ENCODE data around the gene FNDC4.

Gene FNDC4

GRCh38 chr2:27493948-27494283, 1.1 kb downstream of the FNDC4 start:
- DNase-seq (ENCODE audit: low read depth): no peak

- no peak for DNase-seq (ENCODE audit: low read depth)
These were observed 2.4 kb downstream of the FNDC4 start for GRCh38 chr2:27492557-27492956.

DNA sequence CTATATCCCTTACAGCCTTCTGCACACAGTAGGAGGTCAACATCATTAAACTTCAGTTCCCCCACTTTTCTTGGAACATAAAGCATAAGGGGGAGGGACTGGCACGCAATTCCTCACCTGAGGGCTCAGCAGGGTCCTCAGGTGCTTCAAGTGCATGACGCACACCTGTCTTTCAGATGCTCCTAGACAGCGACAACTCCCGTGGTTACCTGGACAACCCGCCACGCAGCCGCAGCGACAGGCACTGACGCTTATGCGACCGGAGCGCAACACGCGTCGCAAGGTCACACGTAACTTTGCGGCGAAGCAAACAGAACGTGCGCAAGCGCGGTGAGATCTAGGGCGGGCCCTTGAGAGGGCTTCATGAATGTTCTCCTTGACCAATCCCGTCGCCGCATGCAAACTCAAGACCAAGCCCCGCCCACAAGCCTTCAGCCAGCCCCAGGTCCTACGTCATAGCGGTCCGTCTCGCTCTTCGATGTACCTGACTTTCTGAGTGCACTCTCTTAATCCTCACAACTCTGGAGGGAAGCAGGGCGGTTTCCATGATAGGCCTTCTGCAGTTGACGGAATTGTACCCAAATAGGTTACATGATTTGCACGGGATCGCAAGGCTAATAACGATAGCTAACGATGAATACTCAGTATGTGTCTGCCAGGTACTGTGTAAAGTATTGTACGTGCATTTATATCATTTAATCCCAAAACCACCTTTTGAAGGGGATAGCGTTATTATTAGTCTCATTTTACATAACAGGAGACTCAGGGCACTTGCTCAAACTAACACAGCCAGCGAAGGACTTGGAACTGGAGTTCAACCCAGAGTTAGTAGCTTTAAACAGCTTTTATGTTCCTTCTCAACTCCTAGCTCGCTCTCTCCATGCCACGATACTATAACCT, 5.3 kb downstream of the FNDC4 start, which contains the start of gene IFT172:
Gene IFT172 (minus strand): TSS at position 246 of the 900 bp plus-strand sequence. CDS start 90 bp downstream, at position 156.
- peak; percentile 98 for DNase-seq (ENCODE audit: low read depth)

DNA sequence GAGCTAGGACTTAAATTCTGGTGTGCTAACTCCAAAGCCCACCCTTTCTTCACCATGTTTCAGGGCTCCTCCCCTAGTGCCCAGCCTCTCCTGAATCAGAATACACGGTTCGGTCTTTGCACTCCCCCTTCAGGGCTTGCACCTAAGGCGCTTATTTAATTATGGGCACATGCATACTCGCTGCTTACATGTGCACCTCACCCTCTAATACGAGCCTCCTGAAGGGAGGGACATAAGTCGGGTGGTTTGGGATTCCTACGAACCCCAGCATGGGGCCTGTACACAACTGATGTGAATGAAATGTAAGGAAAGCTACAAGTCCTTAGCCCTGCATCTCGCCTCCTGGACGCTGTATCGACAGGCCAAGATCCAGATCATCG, 5.9 kb downstream of the FNDC4 start:
- no peak for DNase-seq (ENCODE audit: low read depth)

DNA sequence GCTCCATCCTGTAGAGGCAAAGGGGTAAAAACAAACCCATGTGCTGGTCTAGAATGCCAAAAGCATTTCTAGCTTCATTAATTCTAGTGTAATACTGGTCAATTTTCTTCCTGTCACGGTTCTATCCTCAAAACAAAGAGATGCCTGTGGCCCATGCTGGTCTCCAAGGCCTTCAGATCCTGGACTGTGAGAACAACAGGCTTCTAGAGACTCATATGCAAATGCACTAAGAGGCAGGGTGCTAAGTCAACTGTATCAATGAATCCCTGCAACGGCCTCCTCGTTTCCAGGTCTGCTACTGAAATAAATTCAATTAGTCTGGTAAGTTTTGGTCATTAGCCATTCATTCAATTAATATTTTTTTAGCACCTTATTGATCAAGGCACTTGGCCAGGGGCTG, 9.5 kb downstream of the FNDC4 start:
- no peak for DNase-seq (ENCODE audit: low read depth)

DNA sequence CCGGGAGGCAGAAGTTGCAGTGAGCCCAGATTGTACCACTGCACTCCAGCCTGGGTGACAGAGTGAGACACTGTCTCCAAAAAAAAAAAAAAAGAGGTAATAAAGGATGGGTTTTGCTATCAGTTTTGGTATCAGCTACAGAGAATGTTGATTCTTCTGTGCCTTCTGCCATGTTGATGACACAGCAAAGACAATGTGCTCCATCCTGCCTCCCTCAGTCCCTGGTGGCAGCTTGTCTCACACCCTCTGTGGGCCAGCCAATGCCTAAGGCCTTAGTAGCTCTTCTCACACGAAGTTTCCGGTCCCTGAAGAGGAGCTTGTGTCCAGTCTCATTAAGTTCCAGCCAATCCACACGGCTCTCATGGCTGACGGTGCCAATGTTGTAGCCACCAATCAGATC, 23.0 kb downstream of the FNDC4 start:
- DNase-seq (ENCODE audit: low read depth): no peak

- DNase-seq (ENCODE audit: low read depth): no peak
These were observed 30.6 kb downstream of the FNDC4 start for GRCh38 chr2:27464443-27464842.

DNA sequence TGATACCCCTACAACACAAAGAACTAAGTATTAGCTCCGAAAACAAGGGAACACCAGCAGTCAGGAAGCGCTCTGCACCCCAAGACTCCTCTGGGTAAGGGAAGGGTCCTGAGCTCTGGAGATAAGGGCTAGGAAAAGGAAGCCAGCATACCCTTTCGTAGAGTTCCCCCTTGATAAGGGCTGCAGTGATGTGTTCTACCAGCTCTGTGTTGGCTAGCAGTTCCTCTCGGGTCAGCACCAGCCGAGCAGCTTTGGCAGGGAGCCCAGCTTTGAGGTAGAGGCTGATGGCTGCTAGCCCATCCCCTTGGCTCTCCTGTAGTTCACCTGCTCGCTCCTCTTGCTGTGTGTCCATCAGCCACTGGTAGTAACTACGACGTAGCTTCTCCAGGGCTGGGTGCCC, 33.9 kb downstream of the FNDC4 start:
- no peak for DNase-seq (ENCODE audit: low read depth)

- no peak for DNase-seq (ENCODE audit: low read depth)
These were observed 41.0 kb downstream of the FNDC4 start for GRCh38 chr2:27453968-27454367.

GRCh38 chr2:27451095-27451494, 43.9 kb downstream of the FNDC4 start:
- no peak for DNase-seq (ENCODE audit: low read depth)

DNA sequence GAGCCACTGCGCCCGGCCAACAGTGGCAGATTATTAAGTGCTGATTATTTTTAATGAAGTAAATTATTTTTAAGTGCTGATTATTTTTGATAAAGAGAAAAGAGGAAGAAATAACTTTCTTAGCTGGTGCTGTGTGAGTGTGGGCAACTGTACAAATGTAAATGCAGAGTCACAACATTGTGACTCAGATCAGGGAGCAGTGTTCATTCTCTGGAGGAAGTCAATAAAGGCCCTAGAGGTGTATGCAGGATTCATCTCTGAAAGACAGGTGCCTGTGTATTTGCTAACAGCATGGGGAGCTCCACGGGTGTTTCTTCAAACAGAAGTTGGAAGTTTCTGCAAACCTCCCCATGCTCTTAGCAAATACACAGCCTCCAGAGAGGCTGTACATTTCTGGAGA, 46.6 kb downstream of the FNDC4 start:
- DNase-seq (ENCODE audit: low read depth): no peak

- DNase-seq (ENCODE audit: low read depth): no peak
These were observed 48.9 kb downstream of the FNDC4 start for GRCh38 chr2:27446057-27446456.

DNA sequence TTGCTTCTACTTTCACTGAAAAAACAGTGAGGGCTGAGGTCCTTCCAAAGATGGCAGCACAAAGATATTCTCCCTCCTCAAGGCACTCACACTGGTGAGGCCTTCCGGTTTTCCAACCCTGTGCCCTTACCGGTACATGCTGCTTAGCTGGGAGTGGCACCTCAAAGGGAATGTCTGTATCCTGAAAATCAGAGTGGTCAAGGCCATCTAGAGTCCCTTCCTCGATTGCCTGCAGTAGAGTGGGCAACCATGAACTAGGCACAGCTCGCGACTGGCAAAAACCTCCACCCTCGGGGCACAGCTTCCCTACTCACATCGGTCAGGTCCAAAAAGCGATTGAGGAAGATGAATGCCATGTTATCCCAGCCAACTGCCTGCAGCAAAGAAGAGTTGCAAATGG, 49.4 kb downstream of the FNDC4 start:
- DNase-seq (ENCODE audit: low read depth): no peak

GRCh38 chr2:27445155-27445554, 49.8 kb downstream of the FNDC4 start:
- DNase-seq (ENCODE audit: low read depth): no peak

DNA sequence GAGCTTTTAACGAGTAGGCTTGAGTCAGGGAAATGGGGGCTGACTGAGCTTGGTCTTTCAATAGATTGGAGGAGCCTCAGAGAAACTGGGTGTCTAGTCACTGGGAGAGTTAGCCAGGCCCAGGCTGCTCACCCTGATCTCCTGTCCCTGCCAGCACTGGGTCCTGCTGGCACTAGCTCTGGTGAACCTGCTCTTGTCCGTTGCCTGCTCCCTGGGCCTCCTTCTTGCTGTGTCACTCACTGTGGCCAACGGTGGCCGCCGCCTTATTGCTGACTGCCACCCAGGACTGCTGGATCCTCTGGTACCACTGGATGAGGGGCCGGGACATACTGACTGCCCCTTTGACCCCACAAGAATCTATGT, 52.1 kb downstream of the FNDC4 start:
- no peak for DNase-seq (ENCODE audit: low read depth)

DNA sequence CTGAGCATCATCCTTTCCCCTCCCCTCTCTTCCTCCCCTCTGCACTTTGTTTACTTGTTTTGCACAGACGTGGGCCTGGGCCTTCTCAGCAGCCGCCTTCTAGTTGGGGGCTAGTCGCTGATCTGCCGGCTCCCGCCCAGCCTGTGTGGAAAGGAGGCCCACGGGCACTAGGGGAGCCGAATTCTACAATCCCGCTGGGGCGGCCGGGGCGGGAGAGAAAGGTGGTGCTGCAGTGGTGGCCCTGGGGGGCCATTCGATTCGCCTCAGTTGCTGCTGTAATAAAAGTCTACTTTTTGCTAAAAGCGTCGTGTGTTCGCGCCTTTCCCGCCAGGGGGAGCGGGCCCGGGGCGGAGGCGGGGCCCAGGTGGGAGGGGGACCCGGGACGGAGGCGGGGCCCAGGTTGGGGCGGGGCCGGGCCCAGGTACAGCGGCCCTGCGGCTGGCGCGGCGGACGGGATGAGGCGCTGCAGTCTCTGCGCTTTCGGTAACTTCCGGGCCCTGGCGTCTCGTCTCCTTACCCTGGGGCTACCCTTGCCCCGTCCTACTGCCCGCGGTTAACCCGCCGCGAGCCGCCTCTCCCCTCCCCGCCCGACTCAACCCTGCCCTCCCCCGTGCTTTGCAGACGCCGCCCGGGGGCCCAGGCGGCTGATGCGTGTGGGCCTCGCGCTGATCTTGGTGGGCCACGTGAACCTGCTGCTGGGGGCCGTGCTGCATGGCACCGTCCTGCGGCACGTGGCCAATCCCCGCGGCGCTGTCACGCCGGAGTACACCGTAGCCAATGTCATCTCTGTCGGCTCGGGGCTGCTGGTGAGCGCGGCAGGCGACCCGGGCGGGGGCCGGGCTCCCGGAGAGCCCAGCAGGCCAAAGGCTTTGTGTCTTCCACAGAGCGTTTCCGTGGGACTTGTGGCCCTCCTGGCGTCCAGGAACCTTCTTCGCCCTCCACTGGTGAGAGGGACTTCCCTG, 52.8 kb downstream of the FNDC4 start, which contains the start of gene KRTCAP3:
Gene KRTCAP3 (plus strand): TSS at position 424 of the 962 bp plus-strand sequence. CDS start 32 bp downstream, at position 456.
- peak; percentile 24 for DNase-seq (ENCODE audit: low read depth)

Measured in activated gamma-delta T cell treated with anti-CD3 and anti-CD28 coated beads, Interleukin-2, amount 50 U/mL, for 16 hours (primary cell).